Prostate gland (tissue), 2 donors: ENCODE data around the gene KIF2A. TPM values are rescaled to one million over a fixed set of nuclear protein-coding genes. Genes with fewer than 3 reads are reported as not detected.

Experiments
- DNase-seq: peaks from one replicate; pipeline ENCODE4 v3.0.0-alpha.2; 2019; ENCODE audit warnings: low spot score
- H3K27ac ChIP-seq, 2 donors: fragments of 200-600 bp; sonication (generic); 2 replicates each; pipeline ENCODE4 v1.5.1; 2017 to 2019
- H3K27me3 ChIP-seq: fragments of 200-600 bp; sonication (generic); replicated peaks from 2 replicates; pipeline ENCODE4 v1.5.1; 2019; ENCODE audit not compliant: insufficient read depth
- H3K36me3 ChIP-seq, 2 donors: fragments of 200-600 bp; sonication (generic); 1 replicate in 1 of 2; 2 replicates in 1 of 2; pipeline versions ENCODE4 v1.5.1 to v1.8.1; 2017 to 2019
- H3K4me1 ChIP-seq: fragments of 200-600 bp; sonication (generic); replicated peaks from 2 replicates; pipeline ENCODE4 v1.5.1; 2019
- H3K4me3 ChIP-seq, 2 donors: fragments of 200-600 bp; sonication (generic); 2 replicates each; pipeline ENCODE4 v1.5.1; 2017 to 2019
- H3K9me3 ChIP-seq: fragments of 200-600 bp; sonication (generic); 2 replicates; pipeline ENCODE4 v1.5.1; 2017
- POLR2A ChIP-seq: fragments of 450-650 bp; IDR thresholded peaks from one replicate; pipeline ENCODE4 v1.6.1; 2016; ENCODE audit warnings: antibody characterized with exemption, mild to moderate bottlenecking
- POLR2AphosphoS5 ChIP-seq: sonication (generic); formaldehyde crosslinking; IDR thresholded peaks from one replicate; pipeline ENCODE4 v1.6.1; 2017; ENCODE audit warnings: antibody characterized with exemption
- WGBS: methylation state at CpG from one replicate; pipeline ENCODE4 v1.1.5; 2018; 5-methylcytosine and 5-hydroxymethylcytosine counted together
- intact Hi-C: fragments of 100-400 bp; cut with DNase I; formaldehyde crosslinking; loops from one replicate; pipeline ENCODE4 v1.14.2; 2022
- total RNA-seq, 2 donors: library from RNA; depleted of rRNA; stranded (reverse); fragments of >200 nt; gene quantifications; one replicate each; pipeline ENCODE4 v1.1.0, GENCODE V29; 2016
- TF ChIP-seq, protein P1 (sequence below), 4 experiments: fragments of 200-600 bp in 2 of 4; fragments of 450-650 bp in 2 of 4; sonication (generic) in 2 of 4; IDR thresholded peaks; 1 replicate in 3 of 4; 2 replicates in 1 of 4; pipeline ENCODE4 v1.5.1; 2016 to 2019; ENCODE audit warnings: antibody characterized with exemption in 4 of 4, mild to moderate bottlenecking in 2 of 4, moderate library complexity in 2 of 4

The KIF2A gene
- total RNA-seq, 2 donors from 2014 or later: 20.3 to 43.4 TPM

GRCh38 chr5:62265648-62266112 is 40.3 kb upstream of the KIF2A start:
- Histone ChIP-seq H3K4me3 (no peak overlapping the region), H3K4me1 (no peaks in the 10 kb centered on the region), H3K27me3 (no peaks in the 10 kb centered on the region), H3K27ac (no peak overlapping the region), H3K36me3 (no peaks in the 10 kb centered on the region), H3K9me3 (no peaks in the 10 kb centered on the region)
- TF ChIP-seq POLR2AphosphoS5 (no peak), POLR2A (no peak)
- TF ChIP-seq, protein P1, sequence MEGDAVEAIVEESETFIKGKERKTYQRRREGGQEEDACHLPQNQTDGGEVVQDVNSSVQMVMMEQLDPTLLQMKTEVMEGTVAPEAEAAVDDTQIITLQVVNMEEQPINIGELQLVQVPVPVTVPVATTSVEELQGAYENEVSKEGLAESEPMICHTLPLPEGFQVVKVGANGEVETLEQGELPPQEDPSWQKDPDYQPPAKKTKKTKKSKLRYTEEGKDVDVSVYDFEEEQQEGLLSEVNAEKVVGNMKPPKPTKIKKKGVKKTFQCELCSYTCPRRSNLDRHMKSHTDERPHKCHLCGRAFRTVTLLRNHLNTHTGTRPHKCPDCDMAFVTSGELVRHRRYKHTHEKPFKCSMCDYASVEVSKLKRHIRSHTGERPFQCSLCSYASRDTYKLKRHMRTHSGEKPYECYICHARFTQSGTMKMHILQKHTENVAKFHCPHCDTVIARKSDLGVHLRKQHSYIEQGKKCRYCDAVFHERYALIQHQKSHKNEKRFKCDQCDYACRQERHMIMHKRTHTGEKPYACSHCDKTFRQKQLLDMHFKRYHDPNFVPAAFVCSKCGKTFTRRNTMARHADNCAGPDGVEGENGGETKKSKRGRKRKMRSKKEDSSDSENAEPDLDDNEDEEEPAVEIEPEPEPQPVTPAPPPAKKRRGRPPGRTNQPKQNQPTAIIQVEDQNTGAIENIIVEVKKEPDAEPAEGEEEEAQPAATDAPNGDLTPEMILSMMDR (IDR thresholded peaks at IDR 0.05): no peak
- no peak for DNase-seq
- intact Hi-C loops: no loop called here

GRCh38 chr5:62266573-62266972 is 39.4 kb upstream of the KIF2A start:
- H3K27me3 ChIP-seq: no peaks in the 10 kb centered on the region
- no peak for DNase-seq
- H3K4me3 ChIP-seq: no peak overlapping the region
- TF ChIP-seq POLR2AphosphoS5 (no peak), POLR2A (no peak)
- TF ChIP-seq, protein P1 (IDR thresholded peaks at IDR 0.05): no peak
- H3K27ac ChIP-seq: no peak overlapping the region
- intact Hi-C loops: no loop called here
- no peaks in the 10 kb centered on the region for H3K4me1 ChIP-seq
- H3K9me3 ChIP-seq: no peaks in the 10 kb centered on the region
- no peaks in the 10 kb centered on the region for H3K36me3 ChIP-seq
- 96% methylated on average over 4 of the region's 4 CpGs for WGBS

DNA sequence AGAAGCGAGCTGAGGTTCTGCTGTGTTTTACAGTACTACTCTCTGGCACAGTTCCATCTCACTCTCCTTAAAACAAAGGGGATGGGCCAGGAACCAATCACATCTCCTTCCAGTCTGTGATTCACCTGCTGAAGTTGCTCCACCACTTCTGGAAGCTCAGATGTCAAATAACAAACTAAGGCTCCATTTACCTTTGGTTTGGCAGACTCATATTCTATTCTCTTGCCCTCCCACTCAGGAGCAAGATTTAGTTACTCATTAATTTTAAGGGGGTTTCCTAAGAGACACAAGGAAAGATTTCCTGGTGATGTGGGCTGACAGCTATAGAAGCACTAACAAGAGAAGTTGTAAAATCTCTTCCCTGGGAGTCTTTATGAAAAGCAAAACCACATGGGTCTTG is 37.8 kb upstream of the KIF2A start:
- Histone ChIP-seq H3K4me1 (no peaks in the 10 kb centered on the region), H3K9me3 (no peaks in the 10 kb centered on the region), H3K36me3 (no peaks in the 10 kb centered on the region), H3K27me3 (no peaks in the 10 kb centered on the region), H3K4me3 (no peak overlapping the region), H3K27ac (no peak overlapping the region)
- DNase-seq: peak; percentile 43
- 22% methylated on average over 1 of the region's 1 CpG for WGBS
- intact Hi-C loops: no loop called here
- TF ChIP-seq, protein P1 (IDR thresholded peaks at IDR 0.05): no peak
- peak; percentile 26 for TF ChIP-seq POLR2AphosphoS5
- TF ChIP-seq POLR2A: no peak

DNA sequence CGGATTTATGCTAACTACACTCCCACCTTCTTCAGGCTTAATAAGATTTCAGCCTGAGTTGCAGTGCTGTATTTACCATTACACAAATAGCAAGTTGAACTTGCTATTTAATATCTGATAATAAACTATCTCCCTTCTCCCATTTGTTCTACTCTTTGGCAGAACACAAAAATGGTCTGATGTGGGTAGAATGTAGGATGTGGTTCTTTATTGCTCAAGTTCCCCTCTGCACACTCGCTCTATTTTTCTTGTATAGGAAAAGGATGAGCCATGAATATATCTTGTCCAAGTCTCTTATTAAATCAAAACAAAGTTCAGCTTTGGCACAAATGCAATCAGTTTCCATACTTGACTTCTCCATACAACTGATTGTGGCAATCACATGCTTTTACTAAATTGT is 37.2 kb upstream of the KIF2A start:
- H3K27ac ChIP-seq: no peak overlapping the region
- H3K9me3 ChIP-seq: no peaks in the 10 kb centered on the region
- no peaks in the 10 kb centered on the region for H3K27me3 ChIP-seq
- intact Hi-C loops: no loop called here
- H3K36me3 ChIP-seq: no peaks in the 10 kb centered on the region
- H3K4me1 ChIP-seq: no peaks in the 10 kb centered on the region
- 43% methylated on average over 2 of the region's 2 CpGs for WGBS
- H3K4me3 ChIP-seq: no peak overlapping the region
- TF ChIP-seq POLR2A (no peak), POLR2AphosphoS5 (no peak)
- TF ChIP-seq, protein P1 (IDR thresholded peaks at IDR 0.05): no peak
- no peak for DNase-seq

- DNase-seq: no peak
- H3K27ac ChIP-seq: no peak overlapping the region
- H3K36me3 ChIP-seq: no peaks in the 10 kb centered on the region
- intact Hi-C loops: no loop called here
- no peak overlapping the region for H3K4me3 ChIP-seq
- H3K27me3 ChIP-seq: no peaks in the 10 kb centered on the region
- TF ChIP-seq POLR2AphosphoS5 (no peak), POLR2A (no peak)
- TF ChIP-seq, protein P1 (IDR thresholded peaks at IDR 0.05): no peak
- WGBS: 93% methylated on average over 1 of the region's 1 CpG
- H3K9me3 ChIP-seq: no peaks in the 10 kb centered on the region
- no peaks in the 10 kb centered on the region for H3K4me1 ChIP-seq
Measured at GRCh38 chr5:62271370-62271769, 34.6 kb upstream of the KIF2A start.
